Pons (tissue), 1 donor: ENCODE results near the gene FAM236C.
"Not testable (repeated sequence)": the region's sequence is repeated elsewhere in the genome, so short reads cannot be mapped to it uniquely, and the experiment has no call there.

Source experiments
- DNase-seq: peaks from one replicate; pipeline ENCODE4 v3.0.0-alpha.2; 2016; ENCODE audit warnings: low spot score

The FAM236C gene

GRCh38 chrX:72912315-72912714 lies at the start of gene FAM236C:
Gene FAM236C (plus strand): TSS chrX:72912615. CDS start chrX:72912715, 100 bp downstream.
- not testable (repeated sequence) for DNase-seq

GRCh38 chrX:72882898-72883297 lies 29.5 kb upstream of the FAM236C start:
- not testable (repeated sequence) for DNase-seq

- DNase-seq: not testable (repeated sequence)
Measured at GRCh38 chrX:72889740-72890139, 22.7 kb upstream of the FAM236C start.

- DNase-seq: not testable (repeated sequence)
Measured at GRCh38 chrX:72916096-72916495, 3.7 kb downstream of the FAM236C start.

- DNase-seq: not testable (repeated sequence)
Measured at GRCh38 chrX:72932283-72932682, 19.9 kb downstream of the FAM236C start.

- DNase-seq: not testable (repeated sequence)
Measured at GRCh38 chrX:72936455-72936854, 24.0 kb downstream of the FAM236C start.

- not testable (repeated sequence) for DNase-seq
Measured at GRCh38 chrX:72936882-72937455, 24.6 kb downstream of the FAM236C start.

- DNase-seq: not testable (repeated sequence)
Measured at GRCh38 chrX:72937906-72938305, 25.5 kb downstream of the FAM236C start, which contains the start of gene FAM236A. Gene FAM236A (plus strand): TSS chrX:72938206. CDS start chrX:72938263, 57 bp downstream.

- not testable (repeated sequence) for DNase-seq
Measured at GRCh38 chrX:72942272-72942671, 29.9 kb downstream of the FAM236C start.

GRCh38 chrX:72943035-72943818 lies 30.8 kb downstream of the FAM236C start:
- not testable (repeated sequence) for DNase-seq

GRCh38 chrX:72943819-72944169 lies 31.4 kb downstream of the FAM236C start, which contains the start of gene DMRTC1:
Gene DMRTC1 (minus strand): TSS chrX:72943837. CDS start chrX:72875694, 68,143 bp downstream.
- DNase-seq: not testable (repeated sequence)

GRCh38 chrX:72959971-72960370 lies 47.6 kb downstream of the FAM236C start:
- DNase-seq: not testable (repeated sequence)
